T-helper 1 cell treated with Interleukin-12 subunit alpha and Interleukin-12 subunit beta and Interleukin-4 antibody, amounts not matched to agents 30 μg/mL and 1 μg/mL, for 36 hours (primary cell): ENCODE data around the gene BEND7.

Experiments
- H3K27ac Mint-ChIP-seq: one replicate; pipeline ENCODE4 v1.8.0; 2021; ENCODE audit warnings: mild to moderate bottlenecking, mixed read lengths
- H3K27me3 Mint-ChIP-seq: one replicate; pipeline ENCODE4 v1.8.0; 2021; ENCODE audit warnings: low read depth, mixed read lengths
- H3K36me3 Mint-ChIP-seq: one replicate; pipeline ENCODE4 v1.8.0; 2021; ENCODE audit warnings: low read depth, mixed read lengths
- H3K4me1 Mint-ChIP-seq: one replicate; pipeline ENCODE4 v1.8.0; 2021; ENCODE audit warnings: low read depth, mixed read lengths
- H3K4me3 Mint-ChIP-seq: one replicate; pipeline ENCODE4 v1.8.0; 2021; ENCODE audit warnings: mild to moderate bottlenecking, moderate library complexity, mixed read lengths
- H3K9me3 Mint-ChIP-seq: one replicate; pipeline ENCODE4 v1.8.0; 2021; ENCODE audit warnings: mixed read lengths

Gene BEND7

DNA sequence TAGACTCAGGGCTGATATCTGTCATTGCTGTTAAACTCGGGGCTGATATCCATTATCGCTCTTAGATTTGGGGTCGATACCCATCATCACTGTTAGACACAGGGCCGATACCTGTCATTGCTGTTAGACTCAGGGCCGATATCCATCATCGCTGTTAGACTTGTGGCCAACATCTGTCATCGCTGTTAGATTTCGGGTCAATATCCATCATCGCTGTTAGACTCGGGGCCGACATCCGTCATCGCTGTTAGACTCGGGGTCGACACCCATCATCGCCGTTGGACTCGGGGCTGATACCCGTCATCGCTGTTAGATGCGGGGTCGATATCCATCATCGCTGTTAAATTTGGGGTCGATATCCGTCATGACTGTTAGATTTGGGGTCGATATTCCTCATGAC lies 54.8 kb downstream of the BEND7 start:
- Mint-ChIP-seq H3K4me1 (no peaks in the 10 kb centered on the region), H3K27me3 (peaks cover 6% of the 10 kb centered on the region), H3K27ac (no peak overlapping the region), H3K9me3 (no peaks in the 10 kb centered on the region), H3K36me3 (no peaks in the 10 kb centered on the region), H3K4me3 (no peak overlapping the region)

DNA sequence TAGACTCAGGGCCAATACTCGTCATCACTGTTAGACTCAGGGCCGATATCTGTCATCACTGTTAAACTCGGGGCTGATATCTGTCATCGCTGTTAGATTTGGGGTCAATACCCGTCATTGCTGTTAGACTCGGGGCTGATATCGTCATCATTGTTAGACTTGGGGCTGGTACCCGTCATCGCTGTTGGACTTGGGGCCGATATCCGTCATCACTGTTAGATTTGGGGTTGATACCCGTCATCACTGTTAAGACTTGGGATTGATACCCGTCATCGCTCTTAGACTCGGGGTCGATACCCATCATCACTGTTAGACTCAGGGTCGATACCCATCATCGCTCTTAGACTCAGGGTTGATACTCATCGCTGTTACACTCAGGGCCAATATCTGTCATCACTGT lies 56.5 kb downstream of the BEND7 start:
- no peaks in the 10 kb centered on the region for H3K27me3 Mint-ChIP-seq
- H3K4me1 Mint-ChIP-seq, result no peaks in the 10 kb centered on the region
- H3K27ac Mint-ChIP-seq, result no peak overlapping the region
- H3K9me3 Mint-ChIP-seq, result no peaks in the 10 kb centered on the region
- no peak overlapping the region for H3K4me3 Mint-ChIP-seq
- no peaks in the 10 kb centered on the region for H3K36me3 Mint-ChIP-seq

DNA sequence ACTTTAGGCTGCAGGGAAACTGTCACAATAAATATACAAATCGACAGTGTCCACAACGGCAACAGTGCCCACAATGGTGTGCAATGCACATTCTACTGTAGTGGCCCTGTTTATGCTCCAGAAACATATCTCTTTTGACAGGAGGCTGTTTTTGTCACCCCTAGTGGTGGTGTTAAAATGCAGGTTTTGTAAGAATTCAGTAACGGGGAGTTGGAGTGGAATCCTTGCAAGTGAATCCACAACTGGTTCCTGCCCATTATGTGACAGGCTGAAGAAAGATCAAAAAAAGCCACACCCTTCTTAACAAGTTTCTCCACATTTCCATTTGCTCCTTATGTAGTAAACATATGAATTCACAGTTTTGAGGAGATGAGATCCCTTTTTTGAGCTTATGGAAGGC lies 58.5 kb downstream of the BEND7 start:
- no peaks in the 10 kb centered on the region for H3K4me1 Mint-ChIP-seq
- no peaks in the 10 kb centered on the region for H3K9me3 Mint-ChIP-seq

DNA sequence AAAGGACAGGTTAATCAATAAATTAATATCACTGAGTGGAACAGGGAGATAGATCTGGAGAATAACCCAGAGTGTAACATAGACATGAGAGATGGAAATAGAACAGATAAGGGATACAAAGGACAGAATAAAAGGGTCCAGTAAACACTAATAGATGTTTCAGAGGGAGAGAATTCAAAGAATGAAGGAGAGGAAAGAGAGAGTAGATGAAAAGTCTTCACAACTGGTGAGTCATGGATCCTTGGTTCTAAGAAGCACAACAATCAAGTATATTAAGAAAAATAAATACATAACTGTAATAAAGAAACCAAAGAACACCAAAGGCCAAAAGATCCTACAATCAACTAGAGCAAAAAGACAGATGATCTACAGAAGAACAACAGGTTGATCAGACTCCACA lies 66.3 kb downstream of the BEND7 start:
- Mint-ChIP-seq H3K4me1 (no peaks in the 10 kb centered on the region), H3K9me3 (peaks cover 5% of the 10 kb centered on the region), H3K27me3 (peaks cover 12% of the 10 kb centered on the region), H3K27ac (no peak overlapping the region), H3K36me3 (no peaks in the 10 kb centered on the region), H3K4me3 (no peak overlapping the region)

More for the DNA sequence above, 58.5 kb downstream of the BEND7 start:
- no peaks in the 10 kb centered on the region for H3K36me3 Mint-ChIP-seq
- no peak overlapping the region for H3K27ac Mint-ChIP-seq
- no peak overlapping the region for H3K4me3 Mint-ChIP-seq
- no peaks in the 10 kb centered on the region for H3K27me3 Mint-ChIP-seq

DNA sequence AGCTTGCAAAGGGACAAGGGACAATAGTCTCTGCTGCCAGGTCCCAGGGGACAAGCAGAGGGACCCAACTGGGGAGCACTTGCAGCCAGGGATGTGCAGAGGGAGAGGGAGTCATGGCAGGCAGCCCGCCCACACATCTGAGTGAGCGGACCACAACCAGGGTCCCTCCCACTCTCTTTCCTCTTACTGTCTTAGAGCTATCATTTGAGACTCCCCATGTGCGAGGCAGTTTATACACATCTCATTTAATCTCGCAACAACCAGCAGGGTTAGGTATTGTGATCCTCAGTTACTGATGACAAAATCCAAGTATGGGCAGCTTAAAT lies 70.2 kb downstream of the BEND7 start:
- peaks cover 5% of the 10 kb centered on the region for H3K9me3 Mint-ChIP-seq
- peaks cover 17% of the 10 kb centered on the region for H3K27me3 Mint-ChIP-seq
- H3K4me1 Mint-ChIP-seq, result peaks cover 5% of the 10 kb centered on the region
- no peak overlapping the region for H3K27ac Mint-ChIP-seq
- H3K36me3 Mint-ChIP-seq, result no peaks in the 10 kb centered on the region
- H3K4me3 Mint-ChIP-seq, result no peak overlapping the region

DNA sequence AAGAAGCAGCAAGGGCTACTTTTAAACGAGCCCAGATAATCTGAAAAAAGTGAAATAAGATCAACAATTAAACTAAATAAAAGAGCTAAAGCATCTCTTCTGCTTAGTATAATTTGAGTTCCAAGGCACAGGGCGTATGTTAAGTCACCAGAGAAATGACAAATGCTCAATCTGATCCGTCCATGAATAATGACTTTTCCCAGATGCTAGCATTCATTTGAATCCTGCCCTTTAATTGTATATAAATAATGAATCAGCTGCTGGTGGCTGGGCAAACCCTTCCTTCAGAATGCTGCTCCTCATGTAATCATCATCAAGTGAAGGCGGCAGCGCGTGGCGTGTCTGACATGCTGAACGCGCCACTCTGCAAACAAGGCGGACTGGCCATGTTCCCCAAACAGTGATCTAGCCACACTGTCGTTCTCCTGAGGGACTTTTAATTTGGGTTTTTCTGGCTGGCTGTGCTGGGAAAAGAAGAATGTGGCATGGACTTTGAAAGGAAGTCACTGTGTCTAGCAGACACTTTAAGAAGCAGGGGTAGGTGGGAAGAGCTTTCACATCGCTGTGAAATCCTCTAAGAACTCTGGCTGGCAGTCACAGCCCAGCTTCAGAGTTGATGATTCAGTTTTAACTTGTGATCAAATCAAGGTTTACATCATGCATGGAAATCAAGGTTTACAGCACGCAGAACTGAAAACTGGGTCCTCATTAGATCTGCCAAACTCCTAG lies 70.7 kb downstream of the BEND7 start:
- no peaks in the 10 kb centered on the region for H3K36me3 Mint-ChIP-seq
- peaks cover 5% of the 10 kb centered on the region for H3K4me1 Mint-ChIP-seq
- H3K27ac Mint-ChIP-seq, result no peak overlapping the region
- H3K9me3 Mint-ChIP-seq, result peaks cover 5% of the 10 kb centered on the region
- H3K4me3 Mint-ChIP-seq, result no peak overlapping the region
- H3K27me3 Mint-ChIP-seq, result peaks cover 16% of the 10 kb centered on the region

DNA sequence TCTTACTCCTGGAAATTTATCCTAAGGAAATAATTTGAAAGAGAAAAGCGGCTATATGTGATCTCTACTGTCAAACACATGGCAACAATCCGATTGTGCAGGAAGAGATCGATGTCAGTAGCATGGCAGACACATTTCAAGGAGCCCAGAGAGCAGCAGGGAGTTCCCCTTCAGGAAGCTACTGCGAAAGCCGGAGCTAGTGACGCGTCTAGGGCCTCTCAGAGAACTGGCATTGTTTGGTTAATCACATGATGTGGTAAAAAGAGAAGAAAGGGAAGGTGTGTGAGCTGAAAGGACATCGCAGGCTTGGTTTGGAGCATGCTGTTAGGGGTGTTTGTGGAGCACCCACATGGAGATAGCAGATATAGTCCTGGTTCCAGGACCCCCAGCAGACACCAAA lies 74.9 kb downstream of the BEND7 start:
- H3K27ac Mint-ChIP-seq, result no peak overlapping the region
- no peak overlapping the region for H3K4me3 Mint-ChIP-seq
- peaks cover 5% of the 10 kb centered on the region for H3K4me1 Mint-ChIP-seq
- no peaks in the 10 kb centered on the region for H3K9me3 Mint-ChIP-seq
- no peaks in the 10 kb centered on the region for H3K36me3 Mint-ChIP-seq
- H3K27me3 Mint-ChIP-seq, result peaks cover 14% of the 10 kb centered on the region

DNA sequence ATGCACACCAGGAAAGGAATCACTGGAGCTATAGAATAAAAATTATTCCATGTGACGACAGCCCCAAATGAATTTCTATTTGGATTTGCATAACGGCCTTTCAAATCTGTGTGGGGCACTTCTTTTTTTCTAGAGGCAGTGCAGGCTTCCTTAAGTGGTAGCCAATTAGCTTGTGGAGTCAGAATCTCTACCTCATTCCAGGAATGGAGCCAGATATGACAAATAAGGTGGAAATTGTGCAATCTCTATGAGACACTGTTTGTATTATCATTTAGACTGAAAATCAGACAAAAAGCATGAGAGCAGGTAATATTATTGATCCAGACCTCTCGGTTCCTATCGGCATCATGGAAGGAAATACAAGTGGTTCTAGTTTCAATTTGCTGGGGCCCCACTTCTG lies 78.7 kb downstream of the BEND7 start:
- peaks cover 5% of the 10 kb centered on the region for H3K4me1 Mint-ChIP-seq
- no peaks in the 10 kb centered on the region for H3K9me3 Mint-ChIP-seq
- H3K27ac Mint-ChIP-seq, result no peak overlapping the region
- no peak overlapping the region for H3K4me3 Mint-ChIP-seq
- H3K36me3 Mint-ChIP-seq, result no peaks in the 10 kb centered on the region
- peaks cover 19% of the 10 kb centered on the region for H3K27me3 Mint-ChIP-seq

DNA sequence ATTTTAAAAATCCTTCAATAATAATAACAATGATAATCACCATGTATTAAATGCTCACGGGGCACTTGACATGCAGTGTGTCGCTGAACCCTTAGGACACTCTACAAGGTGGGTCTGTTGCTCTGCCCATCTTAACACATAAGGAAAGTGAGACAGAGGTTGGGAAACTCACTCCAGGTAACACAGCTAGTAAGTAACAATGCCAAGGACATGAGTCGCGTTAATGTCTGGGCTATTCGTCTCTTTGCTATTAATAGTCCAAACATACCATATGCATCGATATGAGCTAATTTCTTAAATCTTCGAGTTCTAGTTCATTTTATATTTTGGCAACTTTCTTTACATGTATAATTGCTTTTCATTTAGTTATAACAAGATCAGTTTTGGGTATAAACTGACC lies 79.5 kb downstream of the BEND7 start:
- H3K9me3 Mint-ChIP-seq, result no peaks in the 10 kb centered on the region
- no peak overlapping the region for H3K4me3 Mint-ChIP-seq
- H3K27me3 Mint-ChIP-seq, result peaks cover 19% of the 10 kb centered on the region
- no peaks in the 10 kb centered on the region for H3K36me3 Mint-ChIP-seq
- peaks cover 5% of the 10 kb centered on the region for H3K4me1 Mint-ChIP-seq
- no peak overlapping the region for H3K27ac Mint-ChIP-seq

DNA sequence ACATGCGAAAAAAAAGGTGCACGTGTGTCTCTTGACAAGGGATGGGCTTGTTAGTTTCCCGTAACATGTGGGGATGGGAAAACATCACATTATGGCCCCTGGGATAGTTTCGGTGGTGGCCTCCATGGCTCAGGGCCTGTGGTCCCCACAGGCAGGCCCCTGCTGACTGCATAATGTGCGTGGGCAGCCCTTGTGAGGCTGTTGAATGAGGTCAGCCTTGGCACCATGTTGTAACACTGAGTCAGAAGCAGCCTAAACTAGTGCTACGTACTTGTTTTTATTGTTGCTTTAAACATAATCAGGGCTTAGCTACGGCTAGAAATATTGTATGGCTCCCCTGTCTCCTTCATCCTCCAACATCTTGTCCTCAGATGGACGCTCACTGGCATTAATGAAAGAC lies 80.6 kb downstream of the BEND7 start:
- H3K4me3 Mint-ChIP-seq, result no peak overlapping the region
- no peaks in the 10 kb centered on the region for H3K36me3 Mint-ChIP-seq
- H3K9me3 Mint-ChIP-seq, result no peaks in the 10 kb centered on the region
- no peaks in the 10 kb centered on the region for H3K4me1 Mint-ChIP-seq
- peaks cover 15% of the 10 kb centered on the region for H3K27me3 Mint-ChIP-seq
- H3K27ac Mint-ChIP-seq, result no peak overlapping the region

DNA sequence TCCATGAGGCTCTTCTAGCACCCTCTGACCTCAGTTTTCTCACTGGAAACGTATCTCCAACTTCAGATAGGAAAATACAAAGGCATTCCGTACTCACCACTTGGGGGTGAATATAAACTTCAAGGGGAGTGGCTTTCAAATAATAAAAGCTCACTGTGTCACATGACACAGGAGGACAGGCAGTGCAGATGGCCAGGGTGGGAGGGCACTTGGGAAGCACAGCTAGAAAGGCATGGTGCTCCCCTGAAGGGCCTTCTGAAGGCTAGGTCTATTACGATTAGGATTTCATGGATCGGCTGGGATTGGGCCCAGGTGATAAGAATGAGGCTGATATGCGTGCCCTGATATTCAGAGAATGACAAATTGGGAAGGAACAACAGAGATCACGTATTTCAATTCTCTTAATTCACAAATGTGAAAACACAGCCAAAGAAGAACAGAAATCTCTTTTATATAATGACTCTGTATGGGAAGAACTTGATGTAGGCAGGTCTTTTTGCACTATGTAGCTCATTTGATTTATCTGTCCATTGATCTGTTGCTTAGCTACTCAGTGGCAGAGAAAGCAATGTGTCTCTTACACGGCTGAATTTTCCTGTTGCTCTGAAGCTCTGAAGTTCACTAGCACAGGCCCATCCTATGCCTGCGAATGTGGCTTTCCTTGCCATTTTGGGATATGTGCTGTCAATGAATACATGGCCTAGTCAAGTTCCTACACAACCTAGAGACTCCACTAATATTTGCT lies 83.0 kb downstream of the BEND7 start:
- H3K36me3 Mint-ChIP-seq, result no peaks in the 10 kb centered on the region
- no peaks in the 10 kb centered on the region for H3K4me1 Mint-ChIP-seq
- H3K9me3 Mint-ChIP-seq, result no peaks in the 10 kb centered on the region
- H3K4me3 Mint-ChIP-seq, result no peak overlapping the region
- H3K27ac Mint-ChIP-seq, result no peak overlapping the region
- H3K27me3 Mint-ChIP-seq, result peaks cover 35% of the 10 kb centered on the region

DNA sequence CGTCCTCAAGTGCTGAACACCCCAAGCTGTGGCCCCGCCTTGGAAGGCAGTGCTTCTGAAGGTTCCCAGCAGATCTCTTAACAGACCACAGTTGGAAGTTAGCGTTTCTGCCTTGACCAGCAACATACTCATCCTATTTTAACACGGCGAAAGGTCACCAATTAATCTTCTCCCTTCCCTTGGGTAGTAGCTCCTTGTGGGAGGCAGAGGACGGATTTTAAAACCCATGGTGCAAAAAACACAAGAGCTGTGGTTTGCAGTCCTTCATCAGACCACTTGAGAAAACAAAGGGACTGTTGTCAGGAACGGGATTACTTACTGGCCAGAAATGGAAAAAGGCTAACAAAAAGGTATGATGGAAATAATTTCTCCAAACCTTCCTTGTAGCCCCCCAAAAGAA lies 87.3 kb downstream of the BEND7 start:
- Mint-ChIP-seq H3K4me3 (no peak overlapping the region), H3K4me1 (peaks cover 7% of the 10 kb centered on the region), H3K36me3 (no peaks in the 10 kb centered on the region), H3K27ac (no peak overlapping the region), H3K27me3 (peaks cover 54% of the 10 kb centered on the region), H3K9me3 (no peaks in the 10 kb centered on the region)

DNA sequence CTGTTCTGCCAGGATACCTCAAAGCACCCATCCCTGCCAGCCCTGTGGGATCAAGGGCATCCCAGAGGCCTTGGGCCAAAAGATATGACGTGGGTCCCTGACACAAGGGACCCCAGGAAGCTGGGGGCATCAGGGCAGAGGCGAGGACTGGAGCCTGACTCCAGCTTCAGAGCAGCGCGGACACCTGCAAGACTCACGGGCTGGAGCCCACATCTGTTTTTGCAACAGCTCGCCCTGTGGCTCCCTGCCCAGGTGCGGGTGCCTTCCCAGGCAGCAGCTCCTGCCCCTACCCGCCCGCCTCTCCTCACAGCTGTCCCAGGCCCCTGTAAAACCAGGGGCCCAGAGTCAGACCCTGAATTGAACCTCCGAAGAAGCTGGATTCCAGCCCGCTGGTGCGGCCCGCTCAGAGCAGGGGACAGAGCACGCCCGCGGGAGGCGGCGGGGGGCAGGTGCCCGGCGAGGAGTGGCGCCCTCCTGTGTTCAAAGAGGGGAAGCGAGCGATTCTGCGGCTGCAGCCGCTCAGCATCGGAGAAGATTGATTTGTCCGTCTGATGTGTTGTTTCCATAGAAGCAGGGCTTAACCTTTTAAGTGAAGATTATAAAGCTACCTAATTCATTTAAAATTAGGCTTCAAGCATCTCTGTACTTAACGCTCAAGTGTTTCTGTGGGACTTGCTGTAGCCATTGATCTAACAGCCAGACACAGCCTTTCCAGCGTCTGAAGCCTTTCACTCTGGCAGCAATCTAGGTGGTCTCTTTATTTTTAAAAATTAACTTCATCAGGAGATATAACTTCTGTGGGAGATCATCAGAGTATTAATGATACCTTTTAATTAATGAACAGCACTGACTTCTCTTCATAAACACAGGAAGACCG lies 88.4 kb downstream of the BEND7 start:
- H3K9me3 Mint-ChIP-seq, result no peaks in the 10 kb centered on the region
- H3K4me3 Mint-ChIP-seq, result peak overlapping the region; percentile 49
- no peak overlapping the region for H3K27ac Mint-ChIP-seq
- H3K27me3 Mint-ChIP-seq, result peaks cover 52% of the 10 kb centered on the region
- no peaks in the 10 kb centered on the region for H3K36me3 Mint-ChIP-seq
- peaks cover 7% of the 10 kb centered on the region for H3K4me1 Mint-ChIP-seq

DNA sequence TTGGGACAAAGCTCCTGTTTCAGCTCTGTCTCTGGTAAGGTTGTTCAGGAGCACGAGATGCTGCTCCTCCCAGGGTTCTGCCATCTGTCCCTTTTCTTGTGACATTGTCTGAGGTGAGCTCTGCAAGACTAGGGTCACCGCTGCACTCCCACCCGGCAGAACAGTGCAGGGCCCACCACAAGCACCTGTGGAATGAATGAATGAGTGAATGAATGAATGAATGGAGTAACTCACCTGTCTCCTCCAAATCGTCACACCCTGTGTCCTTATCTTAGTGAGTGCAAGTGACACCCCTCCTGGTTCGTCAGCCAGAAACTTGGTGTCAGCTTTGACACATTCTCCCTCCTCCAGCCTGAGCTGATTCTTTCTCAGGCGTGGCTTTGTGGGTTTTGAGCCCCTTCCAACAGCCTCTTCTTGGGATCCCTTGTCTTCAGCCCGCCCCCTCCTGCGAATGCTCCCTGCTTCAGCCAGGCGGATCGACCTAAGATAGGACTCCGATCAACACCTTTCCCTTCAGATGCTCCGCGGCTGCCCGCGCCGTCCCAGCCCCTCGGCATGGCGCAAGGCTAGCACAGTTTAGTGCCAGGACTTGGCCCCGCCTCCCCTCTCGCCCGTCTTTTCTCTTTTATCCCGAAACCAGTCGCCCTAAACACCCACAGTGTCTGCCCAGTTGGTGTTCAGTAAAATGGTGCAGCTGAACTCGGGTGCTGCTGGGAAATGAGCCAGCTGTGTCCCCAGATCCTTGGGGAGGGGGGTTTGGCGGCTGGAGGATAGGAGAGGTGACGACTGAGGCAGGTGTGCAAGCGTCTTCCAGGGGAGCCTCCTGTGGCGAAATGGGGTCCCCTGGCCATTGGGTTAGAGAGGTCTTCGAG lies 89.3 kb downstream of the BEND7 start:
- peaks cover 53% of the 10 kb centered on the region for H3K27me3 Mint-ChIP-seq
- H3K9me3 Mint-ChIP-seq, result no peaks in the 10 kb centered on the region
- no peaks in the 10 kb centered on the region for H3K36me3 Mint-ChIP-seq
- H3K27ac Mint-ChIP-seq, result no peak overlapping the region
- H3K4me3 Mint-ChIP-seq, result peak overlapping the region; percentile 49
- H3K4me1 Mint-ChIP-seq, result peaks cover 7% of the 10 kb centered on the region
